GM18508 (cell line): ENCODE measurements around the gene HECA.
"Not testable (repeated sequence)": the region's sequence is repeated elsewhere in the genome, so short reads cannot be mapped to it uniquely, and the experiment has no call there.

Experiments used
- ATAC-seq: cut with Tn5 transposase; IDR thresholded peaks from one replicate; pipeline ENCODE4 v1.9.1; 2021; ENCODE audit warnings: moderate number of reproducible peaks; ENCODE audit not compliant: insufficient read depth, unreplicated experiment

The HECA gene

DNA sequence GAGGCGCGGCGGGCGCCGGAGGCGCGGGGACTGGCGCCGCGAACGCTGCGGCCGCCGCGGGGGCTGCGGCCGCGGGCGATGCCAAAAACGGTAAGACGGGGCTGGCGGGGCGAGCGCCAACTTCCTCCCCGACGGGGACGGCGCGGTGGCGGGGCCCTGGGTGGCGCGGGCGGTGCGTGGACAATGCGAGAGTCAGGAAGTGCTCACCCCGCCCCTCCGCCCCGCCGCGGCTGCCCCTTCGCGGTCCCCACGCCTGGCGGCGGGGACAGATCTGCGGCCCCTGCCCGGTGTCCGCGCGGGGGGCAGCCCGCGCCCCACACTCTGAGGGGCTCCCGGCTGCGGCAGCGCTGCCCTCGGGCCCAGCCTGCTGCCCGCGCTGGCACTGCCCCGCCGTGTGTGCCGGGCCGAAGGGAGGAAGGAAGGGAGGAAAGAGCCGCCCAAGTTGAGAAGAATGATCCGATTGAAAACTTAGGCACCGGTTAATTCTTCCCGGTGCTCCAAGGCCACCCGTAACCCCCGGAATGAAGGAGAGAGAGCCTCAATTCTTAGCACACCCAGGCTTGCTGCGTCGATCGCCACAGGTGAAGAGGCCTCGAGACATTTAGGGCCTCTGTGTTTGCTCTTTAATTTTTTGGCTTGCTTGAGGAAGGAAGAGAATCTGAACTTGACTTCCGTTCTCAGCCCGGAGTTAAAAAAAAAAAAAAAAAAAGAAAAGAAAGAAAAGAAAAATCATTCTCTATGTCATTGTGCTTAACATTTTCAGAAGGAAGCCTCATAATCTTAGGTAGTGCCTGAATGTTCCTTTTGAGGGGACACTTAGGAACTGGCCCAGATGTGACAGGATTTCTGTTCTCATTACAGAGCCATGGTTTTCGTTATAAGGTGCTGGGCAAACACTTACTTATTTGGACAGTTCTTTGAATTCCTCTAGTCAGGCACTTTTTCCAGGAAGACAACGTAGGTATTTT is 982 bp downstream of the HECA start:
- ATAC-seq = no peak

DNA sequence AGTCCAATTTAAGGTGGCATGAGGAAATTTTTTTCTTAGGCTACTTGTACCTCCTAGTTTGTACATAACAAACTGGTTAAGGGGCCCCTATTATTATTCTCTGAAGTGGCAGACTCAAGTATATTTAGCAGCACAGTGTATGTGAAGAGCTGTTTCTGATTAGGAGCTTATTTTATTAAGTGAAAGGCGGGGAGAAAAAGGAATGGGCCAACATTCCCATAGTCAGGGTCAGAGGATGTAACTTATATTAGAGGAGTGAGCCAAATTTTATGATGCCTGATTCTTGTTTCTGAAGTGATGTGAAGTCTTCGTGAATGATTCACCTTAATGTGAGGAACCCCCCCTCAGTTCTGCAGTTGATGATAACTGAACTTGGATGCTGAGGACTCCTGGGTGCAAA is 2.8 kb downstream of the HECA start:
- no peak for ATAC-seq

DNA sequence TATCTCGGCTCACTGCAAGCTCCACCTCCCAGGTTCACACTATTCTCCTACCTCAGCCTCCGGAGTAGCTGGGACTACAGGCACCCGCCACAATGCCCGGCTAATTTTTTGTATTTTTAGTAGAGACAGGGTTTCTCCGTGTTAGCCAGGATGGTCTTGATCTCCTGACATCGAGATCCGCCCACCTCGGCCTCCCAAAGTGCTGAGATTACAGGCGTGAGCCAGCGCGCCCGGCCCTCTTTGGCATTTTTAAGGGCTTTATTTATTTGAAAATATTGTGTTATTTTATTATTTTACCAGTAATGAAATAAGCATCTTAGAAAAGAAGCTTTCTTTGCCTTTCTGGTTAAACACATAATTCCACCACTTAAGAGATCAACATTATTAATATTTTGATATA is 6.0 kb downstream of the HECA start:
- not testable (repeated sequence) for ATAC-seq

DNA sequence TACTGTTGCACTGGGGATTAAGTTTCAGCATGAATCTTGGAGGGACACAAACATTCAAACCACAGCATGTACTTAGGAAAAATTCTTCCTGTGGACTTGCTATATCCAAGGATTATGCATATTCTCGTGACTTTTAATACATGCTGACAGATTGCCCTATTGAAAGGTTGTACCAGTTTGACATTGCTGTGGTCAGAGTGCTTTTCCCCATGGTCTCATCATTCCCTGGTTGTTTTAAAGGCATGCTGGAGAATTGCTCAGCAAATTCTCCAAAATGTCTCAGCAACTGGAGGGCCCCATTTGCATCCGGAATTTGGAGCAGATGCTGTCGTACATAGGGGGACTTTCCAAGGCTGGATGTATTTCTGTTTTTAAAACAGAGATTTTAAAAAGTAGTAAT is 7.4 kb downstream of the HECA start:
- ATAC-seq = no peak

DNA sequence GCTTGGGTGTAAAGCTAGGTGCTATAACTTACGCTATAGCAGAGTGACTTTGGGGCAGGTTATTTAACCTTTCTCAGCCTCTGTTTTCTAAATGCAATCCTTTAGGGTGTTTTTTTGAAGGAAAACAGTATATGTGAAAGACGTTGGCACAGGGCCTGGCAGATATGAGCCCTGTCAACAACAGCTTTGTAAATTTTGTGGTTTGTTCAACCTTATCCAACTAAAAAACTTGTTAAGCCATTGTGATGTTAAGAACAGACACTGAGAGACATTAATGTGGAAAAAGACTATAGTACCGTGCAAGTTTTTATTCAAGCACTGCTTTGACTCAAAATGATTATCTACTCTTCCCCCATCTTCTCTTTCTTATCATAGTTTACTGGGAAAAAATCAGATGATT is 8.2 kb downstream of the HECA start:
- ATAC-seq = no peak

DNA sequence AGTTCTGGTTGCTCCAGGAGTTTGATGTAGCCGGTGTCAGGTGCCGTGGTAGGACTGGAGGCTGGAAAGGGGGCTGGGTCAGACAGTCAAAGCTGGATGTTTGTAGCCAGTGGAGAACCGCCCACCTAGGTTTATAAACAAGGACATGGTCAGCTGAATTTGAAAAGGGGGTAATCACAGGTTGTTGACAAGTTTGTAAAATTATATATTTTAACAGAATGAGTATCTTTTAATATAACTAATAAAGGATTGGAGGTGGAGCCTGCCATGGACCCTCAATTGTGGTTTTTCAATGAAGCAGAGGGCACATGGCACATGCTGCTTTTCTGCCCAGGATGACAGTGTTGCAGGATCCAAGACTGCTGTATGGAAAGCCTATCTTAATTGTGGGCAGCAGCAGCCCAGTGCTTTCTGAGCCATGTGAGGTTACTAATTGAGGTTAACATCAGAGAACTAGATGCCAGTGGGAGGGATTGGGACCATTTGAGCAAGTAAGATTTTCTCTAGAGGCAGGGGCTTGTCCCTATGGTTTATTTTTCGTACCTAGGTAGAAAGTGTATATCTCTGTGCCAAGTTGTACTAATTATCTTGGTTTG is 9.7 kb downstream of the HECA start:
- ATAC-seq = no peak

DNA sequence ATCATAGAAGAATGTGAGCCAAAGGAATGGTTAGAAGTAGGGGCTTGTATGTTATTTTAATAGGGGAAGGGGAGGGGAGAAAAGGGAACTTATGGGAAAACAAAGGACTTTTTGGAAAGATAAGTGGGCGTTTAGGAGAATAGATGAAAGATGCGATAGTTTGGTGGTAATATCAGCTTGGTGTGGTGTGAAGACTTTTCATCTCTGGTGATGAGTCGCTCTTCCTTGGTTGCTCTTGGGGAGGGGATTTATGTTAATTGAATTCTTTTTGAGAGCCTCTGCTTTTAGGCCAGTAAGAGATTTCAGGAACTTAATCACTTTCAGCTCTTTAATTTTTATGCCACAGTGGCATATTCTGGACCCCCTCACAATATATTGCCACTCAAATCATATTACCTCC is 10.8 kb downstream of the HECA start:
- no peak for ATAC-seq

DNA sequence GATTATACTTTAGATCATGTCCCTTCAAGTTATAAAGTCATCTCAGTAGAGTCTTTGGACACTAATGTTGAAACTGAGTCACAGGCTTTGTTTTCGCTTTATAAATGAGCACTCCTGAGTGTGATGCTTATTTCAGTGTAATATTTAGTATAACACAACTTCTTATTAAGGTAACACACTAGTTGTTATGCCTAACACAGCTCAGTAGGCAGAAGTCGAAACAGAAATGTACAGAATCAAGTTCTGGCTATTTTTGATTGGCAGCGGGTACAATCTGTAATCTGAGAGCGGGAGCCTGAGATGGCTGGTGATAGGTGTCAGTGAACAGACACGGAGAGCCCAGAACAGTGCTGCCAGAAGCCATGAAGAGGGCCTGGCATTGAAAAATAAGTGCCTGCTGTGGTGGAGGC is 11.4 kb downstream of the HECA start:
- no peak for ATAC-seq

DNA sequence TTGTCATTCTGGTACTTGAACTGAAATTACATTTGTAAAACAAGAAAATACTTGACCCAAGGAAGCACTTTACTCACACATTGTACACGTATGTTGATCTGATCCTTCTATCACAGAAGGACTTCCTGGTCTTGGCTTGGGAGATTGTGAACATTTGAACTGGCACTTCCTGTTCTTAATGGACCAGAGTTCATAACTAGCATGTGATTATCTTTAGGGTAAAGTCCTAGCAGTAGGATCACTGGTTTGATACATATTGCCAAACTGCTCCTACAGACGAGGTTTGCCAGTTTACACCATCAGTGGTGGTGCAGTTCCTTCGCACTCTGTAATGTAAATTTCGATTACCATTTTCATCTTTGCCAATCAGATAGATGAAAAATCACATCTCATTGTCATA is 12.7 kb downstream of the HECA start:
- no peak for ATAC-seq

DNA sequence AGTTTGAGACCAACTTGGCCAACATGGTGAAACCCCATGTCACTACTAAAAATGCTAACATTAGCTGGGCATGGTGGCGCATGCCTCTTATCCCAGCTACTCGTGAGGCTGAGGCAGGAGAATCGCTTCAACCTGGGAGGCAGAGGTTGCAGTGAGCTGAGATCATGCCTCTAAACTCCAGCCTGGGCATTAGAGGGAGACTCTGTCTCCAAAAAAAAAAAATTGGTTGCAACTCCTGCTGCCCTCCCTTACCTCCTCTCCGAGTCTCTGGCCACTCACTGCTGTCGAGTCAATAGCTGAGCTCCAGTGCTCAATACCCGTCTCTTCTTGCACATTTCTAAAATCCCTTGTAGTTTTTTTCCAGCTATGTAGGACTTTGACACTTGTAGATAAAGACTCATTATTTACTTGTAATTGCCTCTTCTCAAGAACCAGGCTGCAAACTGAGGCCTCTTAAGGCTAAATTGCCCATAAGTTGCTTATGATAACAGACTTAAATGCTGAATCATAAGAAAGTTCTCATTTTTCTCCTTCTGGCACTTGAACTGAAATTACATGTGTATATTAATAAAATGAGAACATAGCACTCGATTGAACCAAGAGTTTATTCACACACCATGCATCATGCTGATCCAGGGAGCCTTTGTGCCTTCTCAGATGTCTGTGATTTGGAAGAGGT is 13.8 kb downstream of the HECA start:
- no peak for ATAC-seq

DNA sequence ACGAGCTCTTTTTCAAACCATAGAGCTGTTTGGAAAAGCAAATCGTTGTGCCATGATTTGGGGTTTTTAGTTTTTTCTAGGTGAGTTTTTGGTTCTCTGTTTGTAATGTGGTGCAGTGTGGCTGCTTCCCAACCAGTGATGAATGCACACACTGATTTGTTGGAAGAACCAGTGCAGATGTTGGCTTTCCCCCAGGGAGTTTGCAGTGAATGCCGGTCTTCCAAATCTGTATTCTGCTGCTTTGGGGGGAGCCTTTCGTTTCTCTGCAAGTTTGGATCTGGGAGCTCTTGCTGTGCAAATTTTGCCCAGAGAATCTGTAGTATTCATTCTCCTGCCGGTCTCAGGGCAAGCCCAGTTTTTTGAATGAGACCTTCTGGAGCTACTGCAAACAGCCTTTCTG is 14.5 kb downstream of the HECA start:
- ATAC-seq = no peak

DNA sequence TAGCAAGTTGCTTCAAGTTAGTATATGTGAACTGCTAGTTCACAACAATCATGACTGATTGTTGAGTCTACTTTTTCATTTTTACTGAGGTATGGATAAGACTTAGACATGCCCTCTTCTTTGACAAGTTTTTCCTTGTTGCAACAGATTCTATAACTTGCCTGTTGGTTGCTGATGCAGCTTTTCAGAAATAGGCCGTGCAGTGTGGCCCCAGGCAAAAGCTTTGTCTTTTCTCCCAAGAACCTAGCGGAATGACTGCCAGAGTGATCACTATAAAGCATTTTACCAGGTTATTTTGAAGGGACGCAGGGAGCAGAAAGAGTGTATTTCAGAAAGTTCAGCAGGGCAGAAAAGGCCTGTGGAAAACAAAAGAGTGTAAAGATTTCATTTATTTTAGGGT is 16.0 kb downstream of the HECA start:
- no peak for ATAC-seq

DNA sequence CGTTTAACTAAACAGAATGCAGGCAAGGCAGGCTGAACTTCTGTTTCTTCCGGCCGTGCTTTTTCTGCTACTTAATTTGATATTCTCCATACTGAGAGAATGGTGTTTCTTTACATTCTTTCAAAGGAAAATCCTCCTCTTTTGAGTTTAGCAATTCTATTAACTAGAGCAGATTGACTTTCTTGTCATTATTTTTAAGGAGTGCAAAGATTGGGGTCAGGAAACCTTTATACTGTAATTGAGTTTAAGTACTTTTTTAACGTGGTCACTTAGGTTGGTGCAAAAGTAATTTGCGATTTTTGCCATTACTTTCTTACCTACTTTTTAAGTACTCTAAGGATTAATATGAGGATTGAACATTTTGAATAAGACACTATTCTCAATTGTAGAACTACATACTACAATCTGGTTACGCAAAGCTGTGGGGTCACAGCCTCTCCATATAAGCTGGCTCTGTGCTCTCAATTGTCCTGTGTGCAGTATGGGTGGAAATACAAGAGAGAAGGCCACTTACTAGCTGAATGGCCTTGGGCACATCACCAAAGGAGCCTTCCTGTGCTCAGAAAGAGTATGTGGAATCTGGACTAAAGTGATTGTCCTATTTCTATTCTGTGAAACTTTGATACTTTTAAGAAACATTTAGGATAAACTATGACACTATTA is 16.7 kb downstream of the HECA start:
- no peak for ATAC-seq

DNA sequence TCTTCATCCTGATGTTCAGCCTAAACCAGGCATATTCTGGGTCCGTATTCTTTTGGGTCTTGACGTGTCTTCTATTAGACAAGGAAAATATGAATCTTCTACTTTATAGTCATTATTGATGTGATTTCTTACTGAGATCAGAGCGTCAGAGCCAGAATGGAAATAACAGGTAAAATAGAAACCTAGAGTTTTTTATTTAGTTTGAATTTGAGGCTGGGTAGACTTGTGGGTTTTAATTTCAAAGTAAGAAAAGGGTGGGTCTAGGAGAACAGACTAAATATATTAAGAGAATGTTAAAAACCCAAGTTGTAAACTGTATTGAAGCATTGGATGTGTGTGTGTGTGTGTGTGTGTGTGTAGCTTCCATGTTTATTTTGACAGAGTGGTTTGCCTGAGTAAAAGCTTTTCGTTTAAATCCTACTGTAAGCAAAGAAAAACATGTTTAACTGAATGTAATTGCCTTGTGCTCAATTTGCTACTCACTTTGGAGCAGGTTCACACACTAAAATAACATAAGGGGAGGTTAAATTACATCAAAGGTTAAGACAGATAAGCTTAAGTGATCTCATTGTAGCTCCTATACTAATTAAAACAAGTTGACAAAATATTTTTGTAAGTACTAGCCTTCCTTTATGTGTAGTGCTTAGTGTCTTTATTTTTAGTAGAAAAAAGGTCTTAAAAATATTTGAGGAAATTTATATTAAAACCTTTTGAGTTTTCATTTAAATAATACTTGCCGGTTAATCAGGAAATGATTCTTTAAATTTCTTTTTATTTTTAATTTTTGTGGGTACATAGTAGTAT is 17.4 kb downstream of the HECA start:
- ATAC-seq = no peak

DNA sequence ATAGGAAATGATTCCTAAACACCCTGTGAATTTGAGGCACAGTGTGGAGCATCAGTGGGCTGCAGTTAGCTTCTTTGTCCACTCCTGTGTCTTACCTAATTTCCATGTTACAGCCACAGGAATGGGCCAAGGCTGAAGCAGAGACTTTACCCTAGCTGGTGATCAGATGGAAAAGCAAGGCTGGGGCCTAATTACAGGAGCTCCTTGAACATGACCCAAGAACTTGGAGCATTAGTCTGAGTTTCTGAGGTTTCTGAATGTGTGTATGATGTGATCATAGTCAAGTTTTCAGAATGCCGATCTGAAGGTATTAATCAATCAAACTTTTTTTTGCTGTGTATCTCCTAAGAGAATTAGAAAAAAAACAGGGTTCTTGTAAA is 18.0 kb downstream of the HECA start:
- no peak for ATAC-seq

DNA sequence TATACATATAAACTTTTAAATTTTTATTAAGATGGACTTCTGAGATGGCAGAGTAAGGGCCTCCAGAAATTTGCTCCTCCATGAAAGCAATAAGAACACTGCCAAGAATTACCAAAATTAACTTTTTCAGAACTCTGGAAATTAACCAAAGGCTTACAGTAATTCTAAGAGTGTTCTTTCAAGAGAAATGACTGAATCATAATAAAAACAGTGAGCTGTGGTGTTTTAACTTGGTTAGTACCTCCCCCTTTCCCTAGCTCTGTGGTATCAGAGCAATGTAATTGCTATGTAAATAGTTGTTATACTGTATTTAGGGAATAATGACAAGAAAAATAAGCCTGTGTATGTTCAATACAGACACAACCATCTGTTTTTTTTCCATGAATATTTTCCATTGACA is 19.0 kb downstream of the HECA start:
- ATAC-seq = no peak

DNA sequence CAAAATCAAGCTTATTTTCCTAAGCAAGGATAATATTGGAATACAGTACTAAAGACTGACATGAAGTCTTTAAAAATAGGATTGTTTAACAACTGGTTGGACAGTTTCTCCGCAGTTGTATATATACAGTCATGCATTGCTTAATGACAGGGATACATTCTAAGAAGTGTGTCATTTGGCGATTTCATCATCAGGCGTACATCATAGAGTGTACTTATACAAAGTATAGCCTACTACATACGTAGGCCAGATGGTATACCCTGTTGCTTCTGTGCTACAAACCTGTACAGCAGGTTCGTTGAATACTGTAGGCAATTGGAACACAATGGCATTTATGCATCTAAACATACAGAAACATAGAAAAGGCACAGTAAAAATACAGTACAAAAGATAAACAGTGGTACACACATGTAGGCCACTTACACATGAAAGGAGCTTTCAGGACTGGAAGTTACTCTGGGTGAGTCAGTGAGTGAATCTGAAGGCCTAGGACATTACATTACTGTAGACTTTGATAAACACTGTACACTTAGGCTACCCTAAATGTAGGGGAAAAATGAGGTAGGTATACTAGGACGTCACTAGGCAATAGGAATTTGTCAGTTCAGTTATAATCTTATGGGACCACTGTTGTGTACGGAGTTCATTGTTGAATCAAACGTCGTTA is 20.1 kb downstream of the HECA start:
- no peak for ATAC-seq

DNA sequence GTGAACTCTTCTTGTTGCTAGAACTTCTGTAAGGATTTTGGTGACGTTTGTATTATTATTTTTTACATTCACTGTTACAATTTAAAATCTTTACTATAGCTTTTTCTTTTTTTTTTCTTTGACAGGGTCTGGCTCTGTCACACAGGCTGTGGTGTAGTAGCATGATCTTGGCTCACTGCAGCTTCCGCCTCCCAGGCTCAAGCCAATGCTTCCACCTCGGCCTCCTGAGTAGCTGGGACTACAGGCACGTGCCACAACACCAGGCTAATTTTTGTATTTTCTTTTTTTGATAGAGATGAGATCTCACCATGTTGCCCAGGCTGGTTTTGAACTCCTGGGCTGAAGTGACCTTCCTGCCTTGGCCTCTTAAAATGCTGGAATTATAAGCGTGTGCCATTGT is 21.2 kb downstream of the HECA start:
- no peak for ATAC-seq

DNA sequence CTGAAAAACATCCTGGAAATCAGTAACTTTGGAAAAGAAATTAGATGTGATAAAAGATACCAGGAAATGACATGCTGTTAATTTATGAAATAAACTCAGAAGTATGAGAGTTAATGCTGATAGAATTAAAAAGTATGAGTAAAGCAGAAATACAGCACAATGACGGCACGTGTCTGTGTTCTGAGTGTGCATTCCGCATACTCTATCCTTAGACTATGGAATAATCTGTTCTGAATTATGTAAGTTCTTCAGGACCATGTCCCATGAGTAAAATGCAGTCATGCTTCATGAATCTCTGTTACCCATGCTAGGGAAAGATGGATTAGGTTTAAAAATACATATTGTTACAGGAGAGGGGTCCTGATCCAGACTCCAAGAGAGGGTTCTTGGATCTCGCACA is 21.7 kb downstream of the HECA start:
- ATAC-seq = no peak

DNA sequence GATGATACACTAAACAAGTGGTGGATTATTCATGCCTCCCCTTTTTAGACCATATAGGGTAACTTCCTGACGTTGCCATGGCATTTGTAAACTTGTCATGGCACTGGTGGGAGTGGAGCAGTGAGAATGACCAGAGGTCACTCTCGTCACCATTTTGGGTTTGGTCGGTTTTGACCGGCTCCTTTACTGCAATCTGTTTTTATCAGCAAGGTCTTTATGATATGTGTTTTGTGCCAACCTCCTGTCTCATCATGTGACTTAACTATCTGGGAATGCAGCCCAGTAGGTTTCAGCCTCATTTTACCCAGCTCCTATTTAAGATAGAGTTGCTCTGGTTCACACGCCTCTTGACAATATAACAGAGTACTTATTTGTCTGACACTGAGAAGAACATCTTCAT is 22.2 kb downstream of the HECA start:
- ATAC-seq = not testable (repeated sequence)
